GM19239 (cell line): ENCODE data around the gene MOB1A.
"Not testable (repeated sequence)": the region's sequence is repeated elsewhere in the genome, so short reads cannot be mapped to it uniquely, and the experiment has no call there.

Source experiments
- DNase-seq: peaks from one replicate; pipeline ENCODE4 v3.0.0; 2011; ENCODE audit warnings: low spot score; ENCODE audit not compliant: insufficient read length
- FAIRE-seq: peaks from 2 replicates; lab custom pipeline; 2011; peaks lifted over from hg19 to GRCh38; lab: Jason Lieb, UNC

Gene MOB1A

DNA sequence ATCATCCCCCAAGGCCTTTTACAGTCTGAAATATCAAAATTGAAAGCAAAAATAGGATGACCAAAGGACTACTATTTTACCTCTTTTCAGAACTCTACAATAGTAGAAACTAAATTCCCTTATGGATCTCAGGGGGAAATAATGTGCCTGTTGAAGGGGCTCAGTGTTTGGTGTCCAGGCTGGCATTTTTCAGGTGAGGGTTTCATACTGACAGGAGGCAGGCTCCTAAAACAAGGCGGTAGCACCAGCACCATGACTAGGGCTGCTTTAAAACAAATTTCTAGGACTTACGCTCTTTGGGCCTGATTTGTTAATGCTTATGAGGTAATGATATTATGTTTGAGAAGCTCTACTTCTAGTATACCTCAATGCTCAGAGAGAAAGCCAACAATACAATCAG is 25.7 kb downstream of the MOB1A start:
- DNase-seq (no peak), FAIRE-seq (no peak)

- FAIRE-seq (no peak), DNase-seq (no peak)
Observed at GRCh38 chr2:74149570-74150319, 28.9 kb downstream of the MOB1A start.

GRCh38 chr2:74149247-74149525 is 29.5 kb downstream of the MOB1A start:
- DNase-seq: no peak
- no peak for FAIRE-seq

- no peak for FAIRE-seq
Observed at GRCh38 chr2:74148457-74149246, 30.0 kb downstream of the MOB1A start.

GRCh38 chr2:74147727-74148456 is 30.8 kb downstream of the MOB1A start, which contains the start of gene BOLA3:
Gene BOLA3, minus strand, starts transcription at chr2:74147912. Its CDS starts 38 bp downstream, at chr2:74147874.
- DNase-seq (peak; percentile 91), FAIRE-seq (no peak)

More at GRCh38 chr2:74148457-74149246, 30.0 kb downstream of the MOB1A start:
- DNase-seq: no peak

DNA sequence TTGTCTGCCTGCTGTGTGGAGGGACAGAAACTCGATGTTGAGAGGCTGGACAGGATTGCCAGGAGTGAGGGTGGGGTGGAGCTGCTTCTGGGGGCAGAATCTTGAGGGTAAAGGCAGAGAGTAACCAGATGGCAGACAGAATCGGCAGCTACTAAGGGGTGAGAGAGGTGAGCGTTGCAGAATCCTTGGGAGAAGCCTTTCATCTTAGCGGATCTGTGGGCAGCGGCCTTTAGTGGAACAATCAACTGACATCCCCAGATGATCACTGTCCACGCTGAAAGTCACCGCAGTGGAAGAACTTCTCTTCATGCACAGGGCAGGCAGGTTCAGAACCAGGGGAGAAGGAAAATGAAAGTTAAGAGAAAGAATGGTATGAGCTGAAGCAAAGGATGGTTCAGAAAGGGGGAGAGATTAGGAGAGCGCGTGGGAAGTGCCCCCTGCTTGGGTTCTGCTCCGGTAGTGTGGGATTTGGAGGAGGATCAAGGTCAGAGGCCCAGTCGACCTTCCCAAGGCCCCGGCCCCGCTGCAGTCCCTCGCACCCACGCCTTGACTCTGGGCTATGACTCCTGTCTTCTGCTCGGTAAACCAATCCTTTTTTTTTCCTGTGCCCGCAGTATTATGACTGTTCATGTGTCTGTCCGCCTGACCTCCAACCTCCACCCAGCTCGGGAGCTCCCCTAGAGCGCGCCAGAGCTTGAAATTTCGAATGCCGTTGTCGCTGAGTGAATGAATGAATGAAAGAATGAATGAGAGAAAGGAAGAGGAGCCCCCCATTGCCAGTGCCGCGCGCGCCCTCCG is 31.6 kb downstream of the MOB1A start:
- no peak for DNase-seq
- no peak for FAIRE-seq

GRCh38 chr2:74142340-74142739 is 36.3 kb downstream of the MOB1A start:
- no peak for FAIRE-seq
- DNase-seq: no peak

DNA sequence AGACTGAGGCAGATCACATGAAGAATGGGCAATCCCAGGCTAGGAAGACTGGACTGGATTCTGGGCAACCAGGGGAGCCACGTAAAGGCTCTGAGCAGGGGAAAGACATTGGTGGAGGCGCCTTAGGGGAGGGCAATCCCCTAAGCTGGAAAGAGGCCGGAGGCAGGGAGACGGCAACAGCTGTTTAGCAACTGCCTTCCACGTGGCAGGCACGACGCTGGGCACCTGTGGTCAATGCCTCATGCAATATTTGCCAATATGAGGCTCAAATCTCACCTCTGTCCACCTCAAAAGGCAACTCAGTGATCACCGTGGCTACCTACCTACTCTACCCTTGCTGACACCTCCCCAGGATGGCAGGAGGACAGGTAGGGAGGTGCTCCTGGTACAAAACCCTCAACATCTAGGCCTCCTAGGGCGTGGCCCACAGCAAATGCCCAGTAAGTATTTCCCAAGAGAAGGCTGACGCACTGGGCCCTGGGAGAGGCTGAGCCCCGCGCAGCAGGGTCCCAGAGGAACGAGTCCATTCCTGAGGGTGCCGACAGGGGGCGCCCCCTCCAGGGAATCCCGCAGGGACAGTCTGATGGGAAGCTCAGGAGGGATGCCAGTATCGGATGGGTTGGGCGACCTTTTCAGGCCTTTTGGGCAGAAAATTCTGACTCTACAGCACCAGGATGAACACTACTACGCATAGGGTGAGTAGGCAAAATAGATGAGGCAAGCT is 39.9 kb downstream of the MOB1A start:
- FAIRE-seq: no peak

GRCh38 chr2:74137651-74138599 is 40.8 kb downstream of the MOB1A start:
- FAIRE-seq (no peak), DNase-seq (no peak)

More for the DNA sequence above, 39.9 kb downstream of the MOB1A start:
- no peak for DNase-seq

- FAIRE-seq: no peak
- no peak for DNase-seq
Observed at GRCh38 chr2:74131901-74132300, 46.8 kb downstream of the MOB1A start.

GRCh38 chr2:74130211-74130995 is 48.3 kb downstream of the MOB1A start:
- FAIRE-seq (no peak), DNase-seq (no peak)

GRCh38 chr2:74128206-74128605 is 50.5 kb downstream of the MOB1A start:
- FAIRE-seq: no peak
- no peak for DNase-seq

DNA sequence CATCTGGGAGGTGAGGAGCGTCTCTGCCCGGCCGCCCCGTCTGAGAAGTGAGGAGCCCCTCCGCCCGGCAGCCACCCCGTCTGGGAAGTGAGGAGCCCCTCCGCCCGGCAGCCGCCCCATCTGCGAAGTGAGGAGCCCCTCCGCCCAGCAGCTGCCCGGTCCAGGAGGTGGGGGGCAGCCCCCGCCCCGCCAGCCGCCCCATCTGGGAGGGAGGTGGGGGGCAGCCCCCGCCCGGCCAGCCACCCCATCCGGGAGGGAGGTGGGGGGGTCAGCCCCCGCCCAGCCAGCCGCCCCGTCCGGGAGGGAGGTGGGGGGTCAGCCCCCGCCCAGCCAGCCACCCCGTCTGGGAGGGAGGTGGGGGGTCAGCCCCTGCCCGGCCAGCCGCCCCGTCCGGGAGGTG is 54.7 kb downstream of the MOB1A start:
- not testable (repeated sequence) for DNase-seq, FAIRE-seq

DNA sequence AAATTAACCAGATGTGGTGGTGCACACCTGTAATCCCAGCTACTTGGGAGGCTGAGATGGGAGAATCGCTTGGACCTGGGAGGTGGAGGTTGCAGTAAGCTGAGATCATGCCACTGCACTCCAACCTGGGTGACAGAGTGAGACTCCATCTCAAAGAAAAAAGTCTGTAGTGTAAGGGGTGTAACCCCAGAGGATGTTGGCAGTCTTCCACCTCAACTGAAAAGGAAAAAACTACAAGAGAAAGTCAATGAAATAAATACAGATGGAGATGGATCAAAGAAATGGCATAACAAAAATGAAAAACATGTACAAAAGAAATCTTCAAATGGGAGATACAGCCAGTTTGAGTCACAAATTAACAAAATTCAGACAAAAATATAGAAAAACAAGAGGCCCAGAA is 56.8 kb downstream of the MOB1A start:
- DNase-seq, FAIRE-seq: not testable (repeated sequence)

GRCh38 chr2:74119912-74120825 is 58.5 kb downstream of the MOB1A start:
- DNase-seq: peak; percentile 95
- FAIRE-seq: peak; percentile 90

GRCh38 chr2:74119339-74119738 is 59.3 kb downstream of the MOB1A start:
- no peak for DNase-seq
- peak; percentile 40 for FAIRE-seq

DNA sequence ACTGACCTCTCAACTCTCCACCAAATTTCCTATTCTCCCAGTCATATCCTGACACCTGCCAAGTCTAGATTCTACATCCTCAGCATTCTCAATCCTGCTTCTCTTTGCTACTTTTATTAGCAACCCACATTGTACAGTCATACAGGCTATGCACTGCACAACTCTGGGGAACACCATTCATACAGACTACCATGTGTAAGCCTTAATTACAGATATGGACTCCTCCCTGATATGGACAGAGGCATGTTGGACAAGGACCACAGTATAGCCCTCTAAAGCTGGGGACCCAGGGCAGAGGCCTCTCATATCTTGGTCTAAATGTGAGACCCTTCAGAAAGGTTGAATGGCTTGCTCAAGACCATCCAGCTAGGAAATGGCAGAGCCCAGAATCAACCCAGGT is 67.3 kb downstream of the MOB1A start:
- FAIRE-seq: no peak
- DNase-seq: no peak
